ENCODE results near the gene RBMS1. TPM values are rescaled to one million over a fixed set of nuclear protein-coding genes. Genes with fewer than 3 reads are reported as not detected.

RBMS1 gene
- total and polyA plus RNA-seq, 2 of the 13 experiments (the other 11 are each of a cell fraction or from before 2014, with no cell fraction given) = 55.5 to 110 TPM

- TF ChIP-seq MTA3 (CRISPR knock-in tag; IDR thresholded peaks at IDR 0.05) (no peak), MIXL1 (CRISPR knock-in tag; IDR thresholded peaks at IDR 0.05) (peak; percentile 44; the same call in 1 of the 2 replicates), POLR2G (IDR thresholded peaks at IDR 0.05; ENCODE audit: low read depth, low read length) (no peak), ETS1 (CRISPR knock-in tag; IDR thresholded peaks at IDR 0.05) (no peak), FOXO4 (CRISPR knock-in tag; conservative IDR thresholded peaks at IDR 0.05) (no peak), EEA1 (CRISPR knock-in tag; IDR thresholded peaks at IDR 0.05; ENCODE audit: borderline replicate concordance) (no peak), TEAD3 (CRISPR knock-in tag; optimal IDR thresholded peaks at IDR 0.05; ENCODE audit: borderline replicate concordance) (peak; percentile 50), HOXA9 (CRISPR knock-in tag; IDR thresholded peaks at IDR 0.05; ENCODE audit: borderline replicate concordance) (no peak), IRF9 (CRISPR knock-in tag; IDR thresholded peaks at IDR 0.05; ENCODE audit: borderline replicate concordance) (no peak), ZNF652 (CRISPR knock-in tag; IDR thresholded peaks at IDR 0.05; ENCODE audit: borderline replicate concordance, low read depth) (no peak), ZNF274 (CRISPR knock-in tag; IDR thresholded peaks at IDR 0.05) (no peak), HOXA5 (CRISPR knock-in tag; IDR thresholded peaks at IDR 0.05) (no peak), ZBTB1 (CRISPR knock-in tag; IDR thresholded peaks at IDR 0.05; ENCODE audit: borderline replicate concordance) (no peak), ZNF598 (CRISPR knock-in tag; IDR thresholded peaks at IDR 0.05; ENCODE audit: borderline replicate concordance) (no peak), KLF12 (CRISPR knock-in tag; IDR thresholded peaks at IDR 0.05; ENCODE audit: borderline replicate concordance) (no peak), FOXK2 (IDR thresholded peaks at IDR 0.05) (peak; percentile 47; the same call in 1 of the 2 replicates), RXRB (CRISPR knock-in tag; IDR thresholded peaks at IDR 0.05; ENCODE audit: borderline replicate concordance) (peak; percentile 66), ZSCAN30 (CRISPR knock-in tag; IDR thresholded peaks at IDR 0.05) (no peak), RCOR2 (CRISPR knock-in tag; IDR thresholded peaks at IDR 0.05) (no peak), ZNF143 (CRISPR knock-in tag; IDR thresholded peaks at IDR 0.05) (no peak), ZBTB14 (CRISPR knock-in tag; IDR thresholded peaks at IDR 0.05) (no peak), GMEB2 (CRISPR knock-in tag; IDR thresholded peaks at IDR 0.05; ENCODE audit: low read depth) (no peak)
These were observed 168.7 kb downstream of the RBMS1 start (continued) for GRCh38 chr2:160324917-160325316.

Measured in HepG2 (cell line).